Measurements from ENCODE around the gene TRAF1.

The TRAF1 gene

DNA sequence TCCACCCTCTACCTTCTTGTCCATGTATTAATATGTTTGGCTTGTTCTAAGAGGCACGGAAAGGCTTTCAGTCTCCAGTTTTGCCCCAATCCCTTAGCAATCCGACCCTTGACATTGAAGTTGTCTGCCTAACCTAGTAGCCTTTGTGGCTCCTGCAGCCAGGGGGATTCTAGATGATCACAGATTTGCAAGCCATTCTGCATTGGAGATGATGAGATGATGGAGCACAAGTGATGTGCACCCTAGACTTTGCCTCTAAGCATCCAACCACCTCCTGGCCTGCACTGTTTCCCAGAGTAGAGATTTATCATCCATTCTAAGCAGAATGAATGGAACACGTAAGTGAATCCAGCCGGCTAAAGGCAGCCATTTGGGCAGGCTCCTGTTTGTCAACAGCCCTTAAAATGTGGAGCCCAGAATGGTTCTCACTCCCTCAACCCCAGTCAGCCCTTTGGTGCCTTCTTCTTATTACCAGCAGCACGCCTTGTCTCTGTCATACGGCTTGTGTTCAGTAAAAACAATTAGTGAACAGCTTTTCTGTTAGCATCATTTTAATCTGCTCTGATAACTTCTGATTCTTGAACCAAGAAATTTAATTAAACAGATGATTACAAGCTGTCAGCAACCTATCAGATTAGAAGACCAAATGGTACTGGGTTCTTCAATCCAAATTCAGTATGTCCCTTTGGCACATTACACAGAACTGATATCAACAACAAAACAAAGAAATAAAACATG lies 5.7 kb upstream of the TRAF1 start:
- H3K4me1 ChIP-seq (ENCODE audit: control insufficient read depth, insufficient read depth, low read length): peaks cover 4% of the 10 kb centered on the region
- 82 to 83% methylated on average over 6 of the region's 6 CpGs for WGBS, 2 experiments
- no peaks in the 10 kb centered on the region for H3K36me3 ChIP-seq (ENCODE audit: control insufficient read depth, insufficient read depth, low read length)
- no peak overlapping the region for H3K4me3 ChIP-seq (ENCODE audit: insufficient read depth, low read depth, low read length)
- no peak overlapping the region for H3K27ac ChIP-seq (ENCODE audit: insufficient read depth, low read depth, low read length, poor library complexity, severe bottlenecking)
- H3K27me3 ChIP-seq (ENCODE audit: control insufficient read depth, insufficient read depth, low read length, poor library complexity, severe bottlenecking): peaks cover 12% of the 10 kb centered on the region
- H3K9me3 ChIP-seq (ENCODE audit: control insufficient read depth, low read length): no peaks in the 10 kb centered on the region

DNA sequence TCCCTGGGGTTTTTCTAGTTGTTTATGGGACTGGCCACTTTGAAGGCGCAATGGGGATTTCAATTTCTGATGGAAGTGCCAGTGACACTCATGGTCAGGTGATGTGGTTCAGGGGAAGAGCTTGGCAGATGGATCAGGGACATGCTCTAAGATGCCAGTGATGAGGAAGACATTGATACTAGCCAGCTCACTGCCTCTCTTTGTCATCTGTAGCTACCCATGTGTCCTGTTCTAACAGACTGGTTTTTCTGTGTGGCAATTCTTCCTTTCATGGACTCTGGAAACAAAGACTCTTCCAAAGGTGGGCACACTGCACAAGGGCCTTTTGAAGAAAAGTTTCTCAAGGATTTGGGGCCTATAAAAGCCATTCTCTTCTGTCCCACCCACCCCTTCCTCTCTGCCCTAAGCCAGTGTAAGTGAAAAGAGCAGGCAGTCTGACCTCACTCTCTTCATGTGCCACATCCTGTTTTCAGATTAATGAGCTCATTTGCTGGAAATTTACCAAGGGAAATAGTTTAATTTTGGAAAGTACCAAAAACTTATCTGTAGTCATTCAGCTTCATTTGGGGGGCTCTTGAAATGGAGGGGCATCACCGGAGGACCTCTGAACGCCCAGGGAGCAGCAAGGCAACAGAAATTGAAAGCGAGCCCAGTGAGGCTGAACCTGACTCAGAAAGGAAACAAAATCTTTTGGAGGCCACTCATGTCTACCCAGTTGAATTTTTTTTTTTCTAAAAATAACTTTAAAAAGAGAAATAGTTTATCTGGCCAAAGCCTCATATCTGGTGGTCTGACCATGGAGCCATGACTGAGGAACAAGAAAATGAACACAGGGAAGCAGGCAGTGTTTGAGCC lies 4.9 kb upstream of the TRAF1 start:
- Histone ChIP-seq H3K36me3 (ENCODE audit: control insufficient read depth, insufficient read depth, low read length) (no peaks in the 10 kb centered on the region), H3K4me1 (ENCODE audit: control insufficient read depth, insufficient read depth, low read length) (peaks cover 4% of the 10 kb centered on the region), H3K9me3 (ENCODE audit: control insufficient read depth, low read length) (no peaks in the 10 kb centered on the region), H3K4me3 (ENCODE audit: insufficient read depth, low read depth, low read length) (no peak overlapping the region), H3K27ac (ENCODE audit: insufficient read depth, low read depth, low read length, poor library complexity, severe bottlenecking) (no peak overlapping the region), H3K27me3 (ENCODE audit: control insufficient read depth, insufficient read depth, low read length, poor library complexity, severe bottlenecking) (peaks cover 12% of the 10 kb centered on the region)
- WGBS, 2 experiments: 87 to 98% methylated on average over 4 of the region's 4 CpGs

DNA sequence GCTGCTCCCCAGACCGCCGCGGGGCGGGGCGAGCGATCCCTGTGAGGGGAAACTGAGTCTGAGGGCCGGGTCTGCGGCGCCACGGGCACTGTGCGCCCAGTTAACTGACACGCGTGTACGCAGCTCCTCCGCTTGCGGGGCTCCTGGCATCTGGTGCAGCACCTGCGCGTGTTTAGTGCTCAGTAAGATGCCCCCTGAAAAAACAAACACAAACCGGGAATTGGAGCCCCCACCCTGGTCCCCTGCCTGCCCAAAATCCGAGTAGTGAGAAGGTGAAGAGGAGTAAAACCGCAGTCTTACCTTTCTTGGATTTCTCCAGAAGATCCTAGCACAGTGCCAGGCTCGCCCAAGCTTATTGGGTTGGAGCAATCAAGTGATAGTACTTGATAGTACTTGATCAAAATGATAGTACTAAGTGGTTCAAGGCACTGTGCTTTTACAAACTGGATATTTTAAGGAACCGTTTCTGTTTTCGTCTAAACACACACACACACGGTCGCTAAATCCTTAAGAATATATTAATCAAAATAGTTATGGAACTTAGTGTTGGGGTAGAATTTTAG lies 2.7 kb upstream of the TRAF1 start:
- Histone ChIP-seq H3K4me1 (ENCODE audit: control insufficient read depth, insufficient read depth, low read length) (peaks cover 4% of the 10 kb centered on the region), H3K36me3 (ENCODE audit: control insufficient read depth, insufficient read depth, low read length) (no peaks in the 10 kb centered on the region), H3K27me3 (ENCODE audit: control insufficient read depth, insufficient read depth, low read length, poor library complexity, severe bottlenecking) (peaks cover 12% of the 10 kb centered on the region), H3K9me3 (ENCODE audit: control insufficient read depth, low read length) (no peaks in the 10 kb centered on the region), H3K27ac (ENCODE audit: insufficient read depth, low read depth, low read length, poor library complexity, severe bottlenecking) (no peak overlapping the region), H3K4me3 (ENCODE audit: insufficient read depth, low read depth, low read length) (peak overlapping the region; percentile 61)
- WGBS, 2 experiments: 31 to 32% methylated on average over 22 to 23 of the region's 26 CpGs

DNA sequence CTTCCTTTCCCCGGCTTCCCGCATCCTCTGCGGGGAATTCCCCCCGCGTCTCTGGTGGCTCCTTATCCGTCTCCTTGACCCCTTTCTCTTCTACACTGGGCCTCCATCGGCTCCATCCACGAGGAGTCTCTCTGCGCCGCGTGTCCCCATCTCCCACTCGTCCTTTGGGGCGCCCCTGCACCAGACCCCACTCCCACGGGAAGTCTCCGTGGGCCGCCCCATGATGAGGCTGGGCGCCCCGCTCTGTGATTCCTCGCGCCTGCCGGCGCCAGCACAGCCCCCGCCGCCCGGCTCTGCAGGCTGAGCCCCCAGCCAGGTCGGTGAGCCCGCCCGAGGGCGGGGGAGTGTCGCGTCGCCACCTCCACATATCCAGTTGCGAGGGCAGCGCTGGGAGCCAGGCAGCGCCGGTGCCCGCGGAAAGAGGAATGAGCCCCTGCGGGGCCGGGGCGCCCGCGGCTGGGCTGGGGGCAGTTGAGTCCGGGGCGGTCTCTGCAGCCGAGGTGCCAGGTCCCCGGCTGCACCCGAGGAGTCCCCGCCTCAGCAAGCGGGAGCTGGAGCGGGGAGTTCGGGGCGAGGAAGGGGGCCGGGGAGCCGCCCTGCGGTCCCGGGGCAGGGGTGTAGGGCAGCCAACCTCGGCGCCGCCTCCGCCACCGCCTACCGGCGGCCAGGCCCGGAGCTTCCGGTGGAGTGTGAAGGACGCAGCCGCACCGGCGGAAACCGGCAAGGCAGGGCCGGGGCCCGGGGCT lies 2.1 kb upstream of the TRAF1 start:
- H3K4me3 ChIP-seq (ENCODE audit: insufficient read depth, low read depth, low read length): peak overlapping the region; percentile 61
- no peaks in the 10 kb centered on the region for H3K36me3 ChIP-seq (ENCODE audit: control insufficient read depth, insufficient read depth, low read length)
- WGBS, 2 experiments: 3% methylated on average over 73 of the region's 73 CpGs
- no peaks in the 10 kb centered on the region for H3K9me3 ChIP-seq (ENCODE audit: control insufficient read depth, low read length)
- H3K4me1 ChIP-seq (ENCODE audit: control insufficient read depth, insufficient read depth, low read length): peaks cover 4% of the 10 kb centered on the region
- peaks cover 12% of the 10 kb centered on the region for H3K27me3 ChIP-seq (ENCODE audit: control insufficient read depth, insufficient read depth, low read length, poor library complexity, severe bottlenecking)
- H3K27ac ChIP-seq (ENCODE audit: insufficient read depth, low read depth, low read length, poor library complexity, severe bottlenecking): no peak overlapping the region

DNA sequence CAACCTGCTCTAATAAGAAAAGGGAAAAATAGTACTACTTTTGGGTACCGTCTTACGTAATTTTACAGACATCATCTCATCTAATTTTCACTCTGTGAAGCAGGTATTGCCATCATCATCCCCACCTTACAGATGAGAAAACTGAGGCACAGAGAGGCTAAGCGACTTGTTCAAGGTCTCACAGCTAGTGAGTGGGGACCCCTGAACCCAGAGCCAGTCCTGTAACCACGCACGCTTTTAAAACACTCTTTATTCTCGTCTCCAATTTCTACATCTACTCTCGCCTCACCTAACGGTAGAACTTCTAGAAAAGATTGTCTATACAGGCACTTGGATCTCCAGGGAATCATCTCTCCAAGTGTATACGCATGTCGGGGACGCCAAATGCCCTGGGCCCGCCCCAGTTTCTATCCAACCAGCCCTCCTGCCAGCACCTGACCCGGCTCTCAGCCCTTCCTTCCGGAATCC lies 1.5 kb upstream of the TRAF1 start:
- H3K27ac ChIP-seq (ENCODE audit: insufficient read depth, low read depth, low read length, poor library complexity, severe bottlenecking): no peak overlapping the region
- peak overlapping the region; percentile 61 for H3K4me3 ChIP-seq (ENCODE audit: insufficient read depth, low read depth, low read length)
- WGBS, 2 experiments: 60 to 62% methylated on average over 14 of the region's 14 CpGs
- H3K36me3 ChIP-seq (ENCODE audit: control insufficient read depth, insufficient read depth, low read length): no peaks in the 10 kb centered on the region
- peaks cover 12% of the 10 kb centered on the region for H3K27me3 ChIP-seq (ENCODE audit: control insufficient read depth, insufficient read depth, low read length, poor library complexity, severe bottlenecking)
- no peaks in the 10 kb centered on the region for H3K9me3 ChIP-seq (ENCODE audit: control insufficient read depth, low read length)
- H3K4me1 ChIP-seq (ENCODE audit: control insufficient read depth, insufficient read depth, low read length): peaks cover 4% of the 10 kb centered on the region

DNA sequence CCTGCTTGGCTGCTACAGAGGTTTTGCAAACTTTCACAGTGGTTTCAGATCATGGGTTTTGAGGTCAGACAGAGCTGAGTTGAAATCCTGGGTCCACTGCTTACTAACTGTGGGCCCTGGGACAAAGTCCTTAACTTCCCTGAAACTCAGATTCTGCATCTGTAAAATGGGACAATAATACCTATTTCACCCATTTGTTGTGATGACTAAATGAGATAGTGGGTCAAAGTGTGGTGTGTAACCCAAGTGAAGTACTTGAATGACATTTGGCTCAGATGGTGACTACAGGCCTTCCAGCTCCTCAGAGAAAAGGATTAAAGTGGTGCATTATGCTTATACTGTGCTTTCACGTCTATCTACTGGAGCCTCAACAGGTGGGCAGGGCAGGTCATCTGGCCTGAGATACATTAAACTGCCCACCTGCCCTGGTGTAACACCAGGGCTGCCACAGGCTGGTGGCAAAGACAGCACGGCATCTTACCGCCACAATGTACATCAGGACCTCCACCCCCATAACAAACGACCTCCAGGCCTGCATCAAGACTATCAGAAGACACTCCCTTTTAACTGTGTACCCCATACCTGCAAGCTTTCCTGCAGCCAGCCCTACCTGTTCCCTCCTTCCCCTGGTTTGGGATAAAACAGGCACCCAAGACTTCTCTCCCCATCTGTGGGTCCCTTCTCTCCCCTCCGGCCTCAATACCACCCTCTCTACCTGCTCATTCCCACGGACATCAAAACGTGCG lies 846 bp upstream of the TRAF1 start:
- H3K27ac ChIP-seq (ENCODE audit: insufficient read depth, low read depth, low read length, poor library complexity, severe bottlenecking): no peak overlapping the region
- H3K9me3 ChIP-seq (ENCODE audit: control insufficient read depth, low read length): no peaks in the 10 kb centered on the region
- 87 to 92% methylated on average over 8 of the region's 8 CpGs for WGBS, 2 experiments

DNA sequence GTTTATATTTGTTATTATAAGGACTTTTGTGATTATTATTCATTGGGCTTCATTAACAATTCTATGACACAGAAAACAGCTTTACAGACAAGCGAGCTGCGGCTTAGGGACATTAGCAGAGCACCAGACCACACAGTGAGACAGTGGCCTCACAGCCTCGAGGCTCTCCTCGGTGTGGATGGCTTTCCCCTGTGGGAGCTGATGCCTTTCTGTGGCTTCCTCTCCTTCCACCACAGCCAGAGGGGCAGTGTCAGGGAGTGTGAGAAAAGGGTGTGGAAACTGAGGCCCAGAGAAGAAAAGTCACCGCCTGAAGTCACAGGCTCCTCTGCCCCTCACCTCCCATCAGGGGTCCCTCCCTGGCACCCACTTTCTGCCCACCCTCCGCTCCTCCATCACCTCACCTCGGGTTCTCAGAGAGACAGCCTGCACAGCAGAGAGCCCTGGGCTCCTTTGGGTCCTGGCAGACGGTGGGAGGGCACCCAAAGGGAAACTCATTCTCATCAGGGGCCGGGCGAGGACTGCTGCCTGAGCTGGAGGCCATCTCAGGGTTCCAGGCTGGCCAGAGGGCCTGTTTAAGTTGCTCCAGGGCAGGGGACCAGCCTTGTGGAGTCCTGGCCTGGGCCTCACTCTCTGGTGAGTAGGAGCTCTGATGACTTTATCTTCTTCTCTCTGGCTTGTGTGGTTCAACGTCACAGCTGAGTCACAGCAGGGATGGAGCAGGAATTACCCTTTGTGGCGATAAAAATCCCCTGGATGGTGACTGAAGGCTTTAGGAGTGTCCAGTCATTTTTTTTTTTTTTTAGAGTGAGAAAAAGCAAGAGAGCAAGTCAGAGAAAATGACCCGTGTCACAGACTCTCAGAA lies 830 bp downstream of the TRAF1 start:
- Histone ChIP-seq H3K9me3 (ENCODE audit: control insufficient read depth, low read length) (no peaks in the 10 kb centered on the region), H3K27me3 (ENCODE audit: control insufficient read depth, insufficient read depth, low read length, poor library complexity, severe bottlenecking) (peaks cover 12% of the 10 kb centered on the region), H3K4me3 (ENCODE audit: insufficient read depth, low read depth, low read length) (no peak overlapping the region), H3K27ac (ENCODE audit: insufficient read depth, low read depth, low read length, poor library complexity, severe bottlenecking) (no peak overlapping the region), H3K4me1 (ENCODE audit: control insufficient read depth, insufficient read depth, low read length) (peaks cover 4% of the 10 kb centered on the region), H3K36me3 (ENCODE audit: control insufficient read depth, insufficient read depth, low read length) (no peaks in the 10 kb centered on the region)
- 74 to 76% methylated on average over 13 of the region's 13 CpGs for WGBS, 2 experiments

More for the DNA sequence above, 846 bp upstream of the TRAF1 start:
- H3K27me3 ChIP-seq (ENCODE audit: control insufficient read depth, insufficient read depth, low read length, poor library complexity, severe bottlenecking): peaks cover 12% of the 10 kb centered on the region
- H3K36me3 ChIP-seq (ENCODE audit: control insufficient read depth, insufficient read depth, low read length): no peaks in the 10 kb centered on the region
- peaks cover 4% of the 10 kb centered on the region for H3K4me1 ChIP-seq (ENCODE audit: control insufficient read depth, insufficient read depth, low read length)
- no peak overlapping the region for H3K4me3 ChIP-seq (ENCODE audit: insufficient read depth, low read depth, low read length)

DNA sequence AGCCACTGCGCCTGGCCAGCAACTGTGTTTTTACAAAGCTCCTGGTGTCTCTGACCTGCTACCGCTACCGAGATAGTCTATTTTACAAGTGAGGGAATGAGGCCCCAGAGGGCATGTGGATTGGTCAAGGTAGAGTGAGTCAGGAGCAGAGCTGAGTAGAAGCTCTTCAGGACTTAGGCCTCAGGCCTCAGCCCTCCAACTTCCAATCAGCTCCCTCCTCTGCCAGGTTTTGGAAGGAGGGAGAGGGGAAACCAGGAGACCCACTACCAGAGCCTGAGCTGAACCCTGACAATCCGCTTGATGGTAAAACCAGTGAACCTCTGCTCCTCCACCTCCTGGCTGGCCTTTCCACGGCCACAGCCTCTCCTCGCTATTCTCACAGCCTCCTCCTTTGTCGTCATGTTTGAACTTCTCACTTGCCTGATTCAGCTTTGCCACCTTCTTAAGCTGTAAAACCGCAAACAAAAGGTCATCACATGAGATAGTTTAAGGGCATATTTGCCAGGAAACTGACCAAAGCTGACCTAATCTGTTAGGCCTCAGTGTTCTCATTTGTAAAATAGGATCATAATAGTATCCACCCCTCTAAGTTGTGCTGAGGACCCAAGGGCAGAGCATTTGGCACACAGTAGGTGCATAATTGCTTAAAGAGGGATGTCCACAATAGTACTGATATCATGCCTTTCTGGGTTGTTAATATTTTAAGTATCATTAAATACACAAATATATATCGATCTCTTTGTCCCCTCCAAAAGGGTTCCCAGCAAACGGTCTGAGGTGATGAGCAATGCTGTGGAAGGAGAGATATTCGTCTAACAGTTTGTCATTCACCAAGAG lies 1.7 kb downstream of the TRAF1 start:
- Histone ChIP-seq H3K4me3 (ENCODE audit: insufficient read depth, low read depth, low read length) (no peak overlapping the region), H3K4me1 (ENCODE audit: control insufficient read depth, insufficient read depth, low read length) (peaks cover 8% of the 10 kb centered on the region), H3K9me3 (ENCODE audit: control insufficient read depth, low read length) (no peaks in the 10 kb centered on the region), H3K36me3 (ENCODE audit: control insufficient read depth, insufficient read depth, low read length) (no peaks in the 10 kb centered on the region), H3K27me3 (ENCODE audit: control insufficient read depth, insufficient read depth, low read length, poor library complexity, severe bottlenecking) (peaks cover 12% of the 10 kb centered on the region), H3K27ac (ENCODE audit: insufficient read depth, low read depth, low read length, poor library complexity, severe bottlenecking) (no peak overlapping the region)
- 84 to 85% methylated on average over 8 of the region's 11 CpGs for WGBS, 2 experiments
